ENCODE results near the gene KRT75.

Gene KRT75

GRCh38 chr12:52391618-52392002 is 42.6 kb downstream of the KRT75 start:
- no peak for DNase-seq (ENCODE audit: low read depth)

- no peak for DNase-seq (ENCODE audit: low read depth)
Observed at GRCh38 chr12:52390739-52391617, 43.2 kb downstream of the KRT75 start.

DNA sequence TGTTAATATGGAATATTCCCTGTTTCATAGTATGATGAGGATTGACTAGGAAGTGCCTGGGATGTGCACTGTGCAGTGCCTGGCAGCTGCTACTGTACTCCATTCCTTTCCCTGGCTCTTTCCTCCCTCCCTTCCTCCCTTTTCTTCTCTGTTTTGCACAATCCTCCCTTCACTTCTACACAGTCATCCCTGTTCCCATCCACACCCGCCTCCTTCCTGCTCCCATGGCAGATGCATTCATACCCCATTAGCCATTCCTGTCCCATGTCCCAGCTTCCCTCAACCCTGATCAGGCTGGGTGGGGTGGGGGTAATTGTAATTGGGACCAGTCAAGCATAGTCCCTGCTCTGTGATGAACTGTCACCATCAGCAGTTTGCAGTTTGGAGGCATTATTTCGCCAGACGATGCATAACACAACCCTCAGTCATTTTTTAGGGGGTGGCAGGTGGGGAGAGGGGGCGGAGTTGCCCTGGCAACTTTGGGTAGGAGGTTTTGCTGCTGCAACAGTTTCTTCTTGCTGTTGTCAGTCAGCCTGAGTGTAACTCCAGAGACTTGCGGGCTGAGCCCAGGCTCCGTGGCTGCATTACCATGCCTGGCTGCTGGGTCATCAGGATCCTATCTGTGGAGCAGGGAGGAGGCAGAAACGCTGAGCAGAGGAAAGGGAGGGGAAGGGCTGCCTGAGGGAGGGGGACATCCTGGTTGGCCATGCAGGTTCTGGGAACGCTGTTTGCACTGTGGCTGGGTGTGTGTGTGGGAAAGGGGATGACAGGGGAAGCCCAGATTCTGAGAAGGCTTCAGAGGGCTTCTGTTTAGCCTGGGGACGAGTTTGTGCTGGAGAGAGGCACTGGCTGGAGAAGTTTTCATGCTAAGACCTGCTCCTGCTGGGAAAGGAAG is 44.6 kb downstream of the KRT75 start:
- no peak for DNase-seq (ENCODE audit: low read depth)

- DNase-seq (ENCODE audit: low read depth): no peak
Observed at GRCh38 chr12:52387859-52388258, 46.3 kb downstream of the KRT75 start.

DNA sequence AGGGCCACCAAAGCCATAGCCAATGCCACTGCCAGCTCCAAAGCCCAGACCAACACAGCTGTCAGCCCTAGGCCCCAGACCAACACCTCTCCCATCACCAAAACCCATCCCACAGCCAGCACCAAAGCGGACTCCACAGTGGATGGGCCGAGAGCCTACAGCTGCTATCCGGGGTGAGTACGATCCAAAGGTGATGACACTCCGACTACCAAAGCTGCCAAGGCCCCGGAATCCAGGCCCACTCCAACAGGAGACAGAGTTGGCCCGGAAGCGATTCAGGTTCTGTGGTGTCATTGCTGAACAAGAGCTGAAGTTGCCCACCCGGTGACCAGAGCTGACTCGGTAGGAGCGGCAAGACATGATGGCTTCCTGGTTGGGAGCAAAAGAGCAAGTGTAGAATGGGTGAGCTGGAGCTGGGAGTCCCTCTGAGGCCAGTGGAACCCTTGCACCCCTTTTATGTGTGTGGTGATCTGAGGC is 48.9 kb downstream of the KRT75 start, which contains the start of gene KRT84:
KRT84 (minus strand) TSS at position 427 of the 477 bp plus-strand sequence; CDS start at position 360, 67 bp downstream.
- DNase-seq (ENCODE audit: low read depth): no peak

DNA sequence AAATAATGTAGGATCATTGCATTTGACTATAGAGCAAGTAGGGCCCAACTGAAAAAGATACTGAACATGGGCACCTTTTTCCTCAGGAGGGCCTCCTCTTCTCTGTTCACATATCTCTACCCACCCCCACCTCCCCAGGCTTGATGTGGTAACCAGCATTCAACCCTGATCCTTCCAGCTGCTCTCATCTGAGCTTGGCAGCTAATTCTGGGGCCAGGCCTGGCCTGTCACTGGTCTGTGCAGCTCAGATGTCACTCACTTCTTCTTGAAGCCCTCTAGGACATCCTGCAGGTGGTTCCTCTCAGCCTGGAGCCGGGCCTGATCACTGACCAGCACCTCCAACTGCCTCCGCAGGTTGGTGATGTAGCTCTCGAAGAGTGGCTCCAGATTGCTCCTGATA is 50.8 kb downstream of the KRT75 start:
- no peak for DNase-seq (ENCODE audit: low read depth)

DNA sequence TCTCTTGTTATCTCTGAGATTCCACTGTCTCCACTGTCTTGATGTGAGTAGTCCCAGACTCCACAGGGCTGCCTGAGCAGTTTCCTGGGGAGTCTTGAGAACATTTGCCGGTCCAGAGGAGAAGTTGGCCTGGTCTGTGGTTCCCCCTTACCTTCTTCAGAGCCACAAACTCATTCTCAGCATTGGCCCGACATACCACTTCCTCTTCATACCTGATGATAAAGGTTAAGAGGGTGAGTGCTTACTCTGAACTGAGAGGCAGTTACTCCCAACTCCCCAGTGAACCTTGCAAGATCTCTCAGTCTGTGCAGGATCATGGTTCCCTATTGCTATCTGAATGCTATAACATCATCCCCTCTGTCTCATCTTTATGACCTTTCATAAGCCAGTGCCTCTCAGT is 51.3 kb downstream of the KRT75 start:
- DNase-seq (ENCODE audit: low read depth): no peak

GRCh38 chr12:52381206-52381605 is 53.0 kb downstream of the KRT75 start:
- DNase-seq (ENCODE audit: low read depth): no peak

GRCh38 chr12:52380271-52380694 is 53.9 kb downstream of the KRT75 start:
- DNase-seq (ENCODE audit: low read depth): no peak

GRCh38 chr12:52379536-52379935 is 54.6 kb downstream of the KRT75 start:
- no peak for DNase-seq (ENCODE audit: low read depth)

GRCh38 chr12:52378091-52378490 is 56.1 kb downstream of the KRT75 start:
- no peak for DNase-seq (ENCODE audit: low read depth)

DNA sequence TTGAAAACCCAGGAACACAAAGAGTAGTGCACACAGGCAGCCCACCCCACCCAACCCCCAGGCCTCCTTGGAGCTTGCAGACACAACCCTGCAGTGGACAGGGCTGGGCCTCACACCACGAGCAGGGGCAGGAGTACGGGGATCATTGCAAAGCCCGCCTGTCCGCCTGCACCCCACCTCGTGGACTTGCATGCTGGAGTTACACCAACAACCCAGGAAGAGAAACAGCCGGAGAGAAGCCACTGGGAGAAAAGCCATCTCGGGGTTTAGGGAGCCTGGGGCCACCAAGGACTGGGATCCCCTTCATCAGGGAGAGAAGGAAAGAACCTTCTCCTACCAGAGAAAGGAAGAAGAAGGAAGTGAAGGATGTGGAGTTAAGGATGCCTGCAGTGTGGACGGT is 56.9 kb downstream of the KRT75 start:
- DNase-seq (ENCODE audit: low read depth): no peak

All from stimulated activated CD8-positive, alpha-beta memory T cell treated with anti-CD3 and anti-CD28 coated beads, Interleukin-15, amount 100 ng/mL, for 1 hour (primary cell).